ENCODE measurements around the gene MRPS26. TPM values are rescaled to one million over a fixed set of nuclear protein-coding genes. Genes with fewer than 3 reads are reported as not detected.

The MRPS26 gene
- total RNA-seq, 2 donors from 2014 or later: 75.1 to 87.7 TPM

GRCh38 chr20:3027987-3028386 lies 17.9 kb upstream of the MRPS26 start:
- Histone ChIP-seq H3K4me1 (ENCODE audit: control insufficient read depth, insufficient read depth, low read length) (no peaks in the 10 kb centered on the region), H3K36me3 (ENCODE audit: control insufficient read depth, insufficient read depth, low read length) (peaks cover 61% of the 10 kb centered on the region), H3K27me3 (ENCODE audit: control insufficient read depth, insufficient read depth, low read length, poor library complexity, severe bottlenecking) (no peaks in the 10 kb centered on the region), H3K4me3 (ENCODE audit: low read length) (no peak overlapping the region), H3K27ac (ENCODE audit: low read depth, low read length) (no peak overlapping the region), H3K9me3 (ENCODE audit: control insufficient read depth, low read length) (no peaks in the 10 kb centered on the region), H3K9ac (ENCODE audit: extremely low read depth, low read length, poor library complexity, severe bottlenecking) (no peak overlapping the region)
- peaks cover 57% of the 10 kb centered on the region for H3K36me3 Mint-ChIP-seq (ENCODE audit: low read depth)
- H3K27me3 Mint-ChIP-seq (ENCODE audit: insufficient read depth): no peaks in the 10 kb centered on the region
- no peak for TF ChIP-seq CTCF (conservative IDR thresholded peaks at IDR 0.05)
- H3K4me3 Mint-ChIP-seq: no peak overlapping the region
- H3K4me1 Mint-ChIP-seq: peaks cover 9% of the 10 kb centered on the region
- WGBS, 2 experiments (ENCODE audit: insufficient coverage in 1 of 2, insufficient read length in 1 of 2): 91 to 100% methylated on average over 1 to 2 of the region's 2 CpGs
- H3K27ac Mint-ChIP-seq: no peak overlapping the region
- H3K9me3 Mint-ChIP-seq: no peaks in the 10 kb centered on the region
- DNase-seq: no peak

- Histone ChIP-seq H3K4me3 (ENCODE audit: low read length) (no peak overlapping the region), H3K4me1 (ENCODE audit: control insufficient read depth, insufficient read depth, low read length) (no peaks in the 10 kb centered on the region), H3K9me3 (ENCODE audit: control insufficient read depth, low read length) (no peaks in the 10 kb centered on the region), H3K27me3 (ENCODE audit: control insufficient read depth, insufficient read depth, low read length, poor library complexity, severe bottlenecking) (no peaks in the 10 kb centered on the region), H3K27ac (ENCODE audit: low read depth, low read length) (no peak overlapping the region), H3K9ac (ENCODE audit: extremely low read depth, low read length, poor library complexity, severe bottlenecking) (no peak overlapping the region), H3K36me3 (ENCODE audit: control insufficient read depth, insufficient read depth, low read length) (peaks cover 59% of the 10 kb centered on the region)
- peaks cover 53% of the 10 kb centered on the region for H3K36me3 Mint-ChIP-seq (ENCODE audit: low read depth)
- H3K27ac Mint-ChIP-seq: no peak overlapping the region
- no peak overlapping the region for H3K4me3 Mint-ChIP-seq
- H3K27me3 Mint-ChIP-seq (ENCODE audit: insufficient read depth): no peaks in the 10 kb centered on the region
- H3K4me1 Mint-ChIP-seq: no peaks in the 10 kb centered on the region
- WGBS, 2 experiments (ENCODE audit: insufficient coverage in 1 of 2, insufficient read length in 1 of 2): 96% methylated on average over 2 of the region's 3 CpGs; no CpG with 5 or more reads in 1 of the 2 experiments
- DNase-seq: no peak
- no peaks in the 10 kb centered on the region for H3K9me3 Mint-ChIP-seq
- TF ChIP-seq CTCF (conservative IDR thresholded peaks at IDR 0.05): no peak
These were observed 14.2 kb upstream of the MRPS26 start for GRCh38 chr20:3031524-3032147.

- WGBS, 2 experiments (ENCODE audit: insufficient coverage in 1 of 2, insufficient read length in 1 of 2): 93% methylated on average over 6 to 8 of the region's 8 CpGs
- DNase-seq: no peak
These were observed 13.2 kb upstream of the MRPS26 start for GRCh38 chr20:3032624-3033023.

More at GRCh38 chr20:3032624-3033023, 13.2 kb upstream of the MRPS26 start:
- no peaks in the 10 kb centered on the region for H3K9me3 ChIP-seq (ENCODE audit: control insufficient read depth, low read length)
- no peak overlapping the region for H3K9ac ChIP-seq (ENCODE audit: extremely low read depth, low read length, poor library complexity, severe bottlenecking)
- Mint-ChIP-seq H3K27me3 (ENCODE audit: insufficient read depth) (no peaks in the 10 kb centered on the region), H3K27ac (no peak overlapping the region), H3K36me3 (ENCODE audit: low read depth) (peaks cover 49% of the 10 kb centered on the region), H3K9me3 (no peaks in the 10 kb centered on the region), H3K4me1 (no peaks in the 10 kb centered on the region), H3K4me3 (no peak overlapping the region)
- no peak overlapping the region for H3K4me3 ChIP-seq (ENCODE audit: low read length)
- H3K36me3 ChIP-seq (ENCODE audit: control insufficient read depth, insufficient read depth, low read length): peaks cover 59% of the 10 kb centered on the region
- H3K27ac ChIP-seq (ENCODE audit: low read depth, low read length): no peak overlapping the region
- TF ChIP-seq CTCF (conservative IDR thresholded peaks at IDR 0.05): no peak
- no peaks in the 10 kb centered on the region for H3K27me3 ChIP-seq (ENCODE audit: control insufficient read depth, insufficient read depth, low read length, poor library complexity, severe bottlenecking)
- no peaks in the 10 kb centered on the region for H3K4me1 ChIP-seq (ENCODE audit: control insufficient read depth, insufficient read depth, low read length)

Measured in endodermal cell (in vitro differentiated cells).